H9 (cell line): ENCODE results near the gene TMEM165. TPM values are rescaled to one million over a fixed set of nuclear protein-coding genes. Genes with fewer than 3 reads are reported as not detected.

Experiments used
- DNase-seq: peaks from one replicate; pipeline ENCODE4 v3.0.0-alpha.2; 2017
- H2AFZ ChIP-seq: one replicate; pipeline ENCODE4 v1.6.1; 2013; ENCODE audit warnings: mild to moderate bottlenecking, low read length, control low read depth, moderate library complexity
- H2AK5ac ChIP-seq: 2 replicates; pipeline ENCODE4 v1.6.1; 2013; ENCODE audit warnings: low read length, control low read depth, mixed read lengths; ENCODE audit not compliant: insufficient read length
- H2BK120ac ChIP-seq: one replicate; pipeline ENCODE4 v1.6.1; 2013; ENCODE audit warnings: low read depth, mild to moderate bottlenecking, low read length, control low read depth, inconsistent platforms; ENCODE audit not compliant: poor library complexity, severe bottlenecking
- H2BK12ac ChIP-seq: 2 replicates; pipeline ENCODE4 v1.6.1; 2013; ENCODE audit warnings: low read length, control low read depth, mixed read lengths, low read depth; ENCODE audit not compliant: insufficient read length
- H2BK15ac ChIP-seq: 2 replicates; pipeline ENCODE4 v1.6.1; 2013; ENCODE audit warnings: low read depth, low read length, control low read depth
- H2BK20ac ChIP-seq: one replicate; pipeline ENCODE4 v1.6.1; 2013; ENCODE audit warnings: low read depth, mild to moderate bottlenecking, low read length, control low read depth, inconsistent platforms; ENCODE audit not compliant: poor library complexity, severe bottlenecking
- H2BK5ac ChIP-seq: 2 replicates; pipeline ENCODE4 v1.6.1; 2013; ENCODE audit warnings: low read length, control low read depth, mixed read lengths; ENCODE audit not compliant: insufficient read length
- H3K14ac ChIP-seq: 2 replicates; pipeline ENCODE4 v1.6.1; 2013; ENCODE audit warnings: low read length, control low read depth; ENCODE audit not compliant: insufficient read depth
- H3K18ac ChIP-seq: 2 replicates; pipeline ENCODE4 v1.6.1; 2013; ENCODE audit warnings: low read depth, mild to moderate bottlenecking, mixed read lengths, low read length, control low read depth; ENCODE audit not compliant: insufficient read length
- H3K23ac ChIP-seq: 2 replicates; pipeline ENCODE4 v1.6.1; 2013; ENCODE audit warnings: low read length, control low read depth, mixed read lengths, low read depth; ENCODE audit not compliant: insufficient read length
- H3K23me2 ChIP-seq: 2 replicates; pipeline ENCODE4 v1.6.1; 2013; ENCODE audit warnings: low read depth, mild to moderate bottlenecking, mixed read lengths, low read length, control low read depth; ENCODE audit not compliant: insufficient read length, poor library complexity, severe bottlenecking
- H3K27ac ChIP-seq: 2 replicates; pipeline ENCODE4 v1.5.1; 2013; ENCODE audit warnings: low read length, control low read depth, mixed read lengths, low read depth; ENCODE audit not compliant: insufficient read length
- H3K27me3 ChIP-seq: 2 replicates; pipeline ENCODE4 v1.6.1; 2013; ENCODE audit warnings: low read length, control low read depth, inconsistent platforms; ENCODE audit not compliant: insufficient read depth
- H3K4ac ChIP-seq: 2 replicates; pipeline ENCODE4 v1.6.1; 2013; ENCODE audit warnings: low read depth, mild to moderate bottlenecking, control low read depth, inconsistent platforms, low read length, moderate library complexity
- H3K4me1 ChIP-seq: 2 replicates; pipeline ENCODE4 v1.6.1; 2013; ENCODE audit warnings: low read length, control low read depth, inconsistent platforms; ENCODE audit not compliant: insufficient read depth
- H3K4me2 ChIP-seq: 2 replicates; pipeline ENCODE4 v1.6.1; 2013; ENCODE audit warnings: low read length, control low read depth, mixed read lengths; ENCODE audit not compliant: insufficient read length, insufficient read depth
- H3K56ac ChIP-seq: 2 replicates; pipeline ENCODE4 v1.6.1; 2013; ENCODE audit warnings: low read depth, mild to moderate bottlenecking, mixed read lengths, low read length, control low read depth; ENCODE audit not compliant: insufficient read length
- H3K79me1 ChIP-seq: 2 replicates; pipeline ENCODE4 v1.6.1; 2013; ENCODE audit warnings: low read depth, mild to moderate bottlenecking, moderate library complexity, low read length, control low read depth, inconsistent platforms; ENCODE audit not compliant: insufficient read depth, poor library complexity, severe bottlenecking
- H3K79me2 ChIP-seq: 2 replicates; pipeline ENCODE4 v1.6.1; 2013; ENCODE audit warnings: low read length, control low read depth, inconsistent platforms; ENCODE audit not compliant: insufficient read depth
- H3K9ac ChIP-seq: 2 replicates; pipeline ENCODE4 v1.6.1; 2013; ENCODE audit warnings: low read length, control low read depth, mixed read lengths; ENCODE audit not compliant: insufficient read length; ENCODE audit errors: extremely low read depth
- H3K9me3 ChIP-seq: one replicate; pipeline ENCODE4 v1.6.1; 2013; ENCODE audit warnings: low read depth, low read length, inconsistent platforms; ENCODE audit not compliant: control insufficient read depth
- H3T11ph ChIP-seq: one replicate; pipeline ENCODE4 v1.6.1; 2013; ENCODE audit warnings: mild to moderate bottlenecking, low read length, control low read depth, inconsistent platforms
- H4K20me1 ChIP-seq: one replicate; pipeline ENCODE4 v1.6.1; 2013; ENCODE audit not compliant: control insufficient read depth, insufficient read length, insufficient read depth
- H4K5ac ChIP-seq: 2 replicates; pipeline ENCODE4 v1.6.1; 2013; ENCODE audit warnings: low read depth, mild to moderate bottlenecking, mixed read lengths, low read length, control low read depth; ENCODE audit not compliant: insufficient read length
- H4K8ac ChIP-seq: replicated peaks from 2 replicates; pipeline ENCODE4 v1.6.1; 2013; ENCODE audit warnings: low read length, control low read depth, mixed read lengths, low read depth; ENCODE audit not compliant: insufficient read length
- H4K91ac ChIP-seq: 2 replicates; pipeline ENCODE4 v1.6.1; 2013; ENCODE audit warnings: low read depth, mild to moderate bottlenecking, moderate library complexity, mixed read lengths, low read length, control low read depth; ENCODE audit not compliant: insufficient read length
- H3K27ac Mint-ChIP-seq, 3 experiments: 2 replicates in 2 of 3; 3 replicates in 1 of 3; pipeline ENCODE4 v1.8.0; 2020 to 2021; ENCODE audit warnings: mixed read lengths in 3 of 3, mild to moderate bottlenecking in 1 of 3, moderate library complexity in 1 of 3
- H3K27me3 Mint-ChIP-seq: 2 replicates; pipeline ENCODE4 v1.8.0; 2021; ENCODE audit warnings: low read depth, mild to moderate bottlenecking, moderate library complexity, mixed read lengths
- H3K36me3 Mint-ChIP-seq, 3 experiments: 2 replicates in 2 of 3; 3 replicates in 1 of 3; pipeline ENCODE4 v1.8.0; 2020 to 2021; ENCODE audit warnings: low read depth in 3 of 3, mixed read lengths in 3 of 3; ENCODE audit not compliant: insufficient read depth in 1 of 3
- H3K4me1 Mint-ChIP-seq, 2 experiments: 2 replicates each; pipeline ENCODE4 v1.8.0; 2020; ENCODE audit warnings: mixed read lengths in 2 of 2
- H3K4me3 Mint-ChIP-seq, 2 experiments: 2 replicates in 1 of 2; 3 replicates in 1 of 2; pipeline ENCODE4 v1.8.0; 2020 to 2021; ENCODE audit warnings: mild to moderate bottlenecking in 2 of 2, mixed read lengths in 2 of 2, moderate library complexity in 1 of 2
- H3K9me3 Mint-ChIP-seq, 2 experiments: 2 replicates in 1 of 2; 3 replicates in 1 of 2; pipeline ENCODE4 v1.8.0; 2020; ENCODE audit warnings: mild to moderate bottlenecking in 2 of 2, mixed read lengths in 2 of 2, moderate library complexity in 1 of 2
- WGBS: extraction: QIAGEN DNeasy Blood & Tissue Kit; methylation state at CpG from one replicate; pipeline ENCODE4 v1.1.7; 2013; ENCODE audit warnings: missing lambda C conversion rate, low lambda C conversion rate, mixed read lengths; ENCODE audit not compliant: insufficient read length; ENCODE audit errors: extremely low coverage; 5-methylcytosine and 5-hydroxymethylcytosine counted together
- total RNA-seq: library from RNA; stranded (reverse); gene quantifications from 2 replicates; pipeline ENCODE4 v1.2.1, GENCODE V29; 2021
- TF ChIP-seq, protein P1 (sequence below): fragments of 200-600 bp; sonication (generic); conservative IDR thresholded peaks from 3 replicates; pipeline ENCODE4 v1.8.0; 2021; ENCODE audit warnings: antibody characterized with exemption, mild to moderate bottlenecking

The TMEM165 gene
- total RNA-seq, 1 experiment from 2014 or later, result 87.2 TPM

DNA sequence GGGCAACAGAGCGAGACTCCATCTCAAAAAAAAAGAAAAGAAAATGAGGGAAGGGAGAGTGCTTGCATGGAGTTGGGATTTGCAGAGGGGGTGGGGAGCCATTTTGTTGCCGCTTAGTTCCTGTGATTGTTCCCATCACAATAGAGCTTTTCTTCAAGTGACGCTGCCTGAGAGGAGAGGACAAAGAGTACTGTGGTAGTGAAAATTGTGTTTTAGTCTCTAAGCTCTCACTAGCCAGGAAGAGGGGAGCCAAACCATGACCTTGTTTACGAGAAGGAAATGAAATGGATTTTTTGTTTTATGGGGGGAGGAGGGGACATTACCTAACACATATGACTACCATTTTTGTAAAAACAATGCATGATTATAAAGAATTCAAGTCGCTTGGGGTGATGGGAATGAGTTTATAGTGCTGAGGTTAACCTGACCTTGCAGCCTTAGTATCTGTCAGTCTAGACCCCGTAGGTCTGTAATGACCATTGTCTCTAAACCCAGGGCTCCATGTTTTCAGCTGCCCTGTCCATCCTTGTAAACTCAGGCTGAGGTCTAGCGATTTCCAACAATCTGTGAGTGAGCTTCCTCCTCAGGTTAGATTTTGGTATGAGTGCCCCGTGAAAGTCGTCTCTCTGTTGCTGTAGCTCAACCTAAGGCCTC is 30.9 kb upstream of the TMEM165 start:
- Mint-ChIP-seq H3K27ac (peak overlapping the region; percentile 68 to 96 (median 85); a peak in 6 of 7 replicates), H3K4me1 (peaks cover 38 to 39% of the 10 kb centered on the region in 2 experiments), H3K36me3 (peaks cover 9 to 33% (median 26%) of the 10 kb centered on the region in 3 experiments), H3K9me3 (no peaks in the 10 kb centered on the region), H3K27me3 (no peaks in the 10 kb centered on the region), H3K4me3 (peak overlapping the region in 1 of 2 experiments; percentile 35; a peak in 2 of 5 replicates)
- no peak overlapping the region for H4K5ac ChIP-seq
- H3K9ac ChIP-seq, result no peak overlapping the region
- H3K4me2 ChIP-seq, result no peak overlapping the region
- H3K27me3 ChIP-seq, result no peaks in the 10 kb centered on the region
- H3K4ac ChIP-seq, result no peak overlapping the region
- H4K8ac ChIP-seq, result no peak overlapping the region
- H2BK15ac ChIP-seq, result no peak overlapping the region
- no peak overlapping the region for H2AFZ ChIP-seq
- TF ChIP-seq, protein P1, sequence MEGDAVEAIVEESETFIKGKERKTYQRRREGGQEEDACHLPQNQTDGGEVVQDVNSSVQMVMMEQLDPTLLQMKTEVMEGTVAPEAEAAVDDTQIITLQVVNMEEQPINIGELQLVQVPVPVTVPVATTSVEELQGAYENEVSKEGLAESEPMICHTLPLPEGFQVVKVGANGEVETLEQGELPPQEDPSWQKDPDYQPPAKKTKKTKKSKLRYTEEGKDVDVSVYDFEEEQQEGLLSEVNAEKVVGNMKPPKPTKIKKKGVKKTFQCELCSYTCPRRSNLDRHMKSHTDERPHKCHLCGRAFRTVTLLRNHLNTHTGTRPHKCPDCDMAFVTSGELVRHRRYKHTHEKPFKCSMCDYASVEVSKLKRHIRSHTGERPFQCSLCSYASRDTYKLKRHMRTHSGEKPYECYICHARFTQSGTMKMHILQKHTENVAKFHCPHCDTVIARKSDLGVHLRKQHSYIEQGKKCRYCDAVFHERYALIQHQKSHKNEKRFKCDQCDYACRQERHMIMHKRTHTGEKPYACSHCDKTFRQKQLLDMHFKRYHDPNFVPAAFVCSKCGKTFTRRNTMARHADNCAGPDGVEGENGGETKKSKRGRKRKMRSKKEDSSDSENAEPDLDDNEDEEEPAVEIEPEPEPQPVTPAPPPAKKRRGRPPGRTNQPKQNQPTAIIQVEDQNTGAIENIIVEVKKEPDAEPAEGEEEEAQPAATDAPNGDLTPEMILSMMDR, result no peak
- no peak overlapping the region for H4K91ac ChIP-seq
- no peak overlapping the region for H2BK20ac ChIP-seq
- no peak overlapping the region for H3K18ac ChIP-seq
- H3K23me2 ChIP-seq, result no peaks in the 10 kb centered on the region
- H3T11ph ChIP-seq, result no peak overlapping the region
- H2BK120ac ChIP-seq, result no peak overlapping the region
- H2AK5ac ChIP-seq, result no peak overlapping the region
- no peaks in the 10 kb centered on the region for H3K79me2 ChIP-seq
- WGBS, result no CpG with 5 or more reads among the region's 9 CpGs
- H3K79me1 ChIP-seq, result no peaks in the 10 kb centered on the region
- peaks cover 12% of the 10 kb centered on the region for H3K4me1 ChIP-seq
- no peak overlapping the region for H3K56ac ChIP-seq
- DNase-seq, result no peak
- H2BK12ac ChIP-seq, result no peak overlapping the region
- H3K14ac ChIP-seq, result no peak overlapping the region
- H3K23ac ChIP-seq, result no peak overlapping the region
- H3K9me3 ChIP-seq, result no peaks in the 10 kb centered on the region
- H3K27ac ChIP-seq, result no peak overlapping the region
- no peak overlapping the region for H2BK5ac ChIP-seq
- H4K20me1 ChIP-seq, result no peaks in the 10 kb centered on the region
